HG02840 (cell line): ENCODE results near the gene FIGNL1.
A peak's percentile ranks its signal among the peaks of the same experiment; 100 is the strongest.
"Not testable (repeated sequence)": the region's sequence is repeated elsewhere in the genome, so short reads cannot be mapped to it uniquely, and the experiment has no call there.

Experiments used
- ATAC-seq: cut with Tn5 transposase; IDR thresholded peaks from one replicate; pipeline ENCODE4 v1.9.1; 2021; ENCODE audit warnings: mild to moderate bottlenecking, moderate library complexity, moderate number of reproducible peaks; ENCODE audit not compliant: unreplicated experiment, low FRiP score

Gene FIGNL1

DNA sequence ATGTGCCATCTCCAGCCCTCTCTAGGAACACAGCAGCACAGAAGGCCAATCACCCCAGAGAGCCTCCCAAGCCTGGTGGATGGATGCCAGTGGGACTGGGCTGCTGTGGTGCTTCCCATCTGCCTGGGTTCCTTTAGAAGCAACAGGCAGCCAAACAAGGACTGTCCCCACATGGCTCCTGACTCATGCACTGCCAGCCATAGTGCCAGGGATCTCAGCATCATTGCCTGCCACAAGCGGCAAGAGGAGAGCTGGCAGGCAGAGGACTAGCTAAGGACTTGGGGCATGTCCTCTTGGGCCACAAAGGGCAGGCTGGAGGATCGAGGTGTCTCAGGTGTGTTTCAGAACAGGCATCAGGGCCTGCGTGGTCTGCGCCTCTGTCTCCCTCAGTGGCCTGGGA is 23.4 kb upstream of the FIGNL1 start:
- no peak for ATAC-seq

DNA sequence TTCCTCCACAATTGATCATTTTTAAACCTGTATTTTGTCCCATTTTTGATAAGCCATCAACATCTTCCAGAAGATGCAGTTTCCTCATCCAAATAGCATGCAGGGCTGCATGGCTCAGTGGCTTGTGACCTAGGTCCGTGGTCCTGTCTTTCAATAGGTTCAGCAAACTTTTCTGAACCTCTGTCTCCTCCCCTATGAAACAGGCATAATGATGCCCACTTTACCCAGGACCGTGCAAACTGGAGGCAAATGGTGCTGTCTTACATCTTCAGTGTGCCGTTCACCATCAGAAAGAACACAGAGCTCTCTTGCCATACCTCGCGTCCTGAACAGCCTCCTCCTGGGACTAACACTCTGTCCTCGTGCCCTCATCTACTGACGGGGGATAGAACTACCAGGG is 22.3 kb upstream of the FIGNL1 start:
- no peak for ATAC-seq

DNA sequence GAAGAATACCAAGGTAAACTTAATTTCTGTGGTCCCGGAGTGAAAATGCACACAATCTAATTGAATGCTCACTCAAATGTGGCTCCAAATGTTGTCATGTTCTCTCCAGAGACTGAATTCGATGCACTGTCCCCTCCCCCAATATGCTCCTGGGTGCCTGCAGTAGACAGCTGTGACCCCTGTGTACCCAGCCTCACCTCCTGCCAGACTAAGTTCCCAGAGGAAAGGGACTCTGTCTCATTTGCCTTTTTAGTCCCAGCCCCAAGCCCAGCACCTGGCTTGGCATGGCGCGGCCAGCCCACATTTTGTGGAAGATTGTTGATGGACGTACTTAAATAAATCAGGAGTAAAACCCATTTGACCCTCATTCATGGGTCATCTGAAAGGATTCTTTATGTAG is 21.8 kb upstream of the FIGNL1 start:
- ATAC-seq = no peak

DNA sequence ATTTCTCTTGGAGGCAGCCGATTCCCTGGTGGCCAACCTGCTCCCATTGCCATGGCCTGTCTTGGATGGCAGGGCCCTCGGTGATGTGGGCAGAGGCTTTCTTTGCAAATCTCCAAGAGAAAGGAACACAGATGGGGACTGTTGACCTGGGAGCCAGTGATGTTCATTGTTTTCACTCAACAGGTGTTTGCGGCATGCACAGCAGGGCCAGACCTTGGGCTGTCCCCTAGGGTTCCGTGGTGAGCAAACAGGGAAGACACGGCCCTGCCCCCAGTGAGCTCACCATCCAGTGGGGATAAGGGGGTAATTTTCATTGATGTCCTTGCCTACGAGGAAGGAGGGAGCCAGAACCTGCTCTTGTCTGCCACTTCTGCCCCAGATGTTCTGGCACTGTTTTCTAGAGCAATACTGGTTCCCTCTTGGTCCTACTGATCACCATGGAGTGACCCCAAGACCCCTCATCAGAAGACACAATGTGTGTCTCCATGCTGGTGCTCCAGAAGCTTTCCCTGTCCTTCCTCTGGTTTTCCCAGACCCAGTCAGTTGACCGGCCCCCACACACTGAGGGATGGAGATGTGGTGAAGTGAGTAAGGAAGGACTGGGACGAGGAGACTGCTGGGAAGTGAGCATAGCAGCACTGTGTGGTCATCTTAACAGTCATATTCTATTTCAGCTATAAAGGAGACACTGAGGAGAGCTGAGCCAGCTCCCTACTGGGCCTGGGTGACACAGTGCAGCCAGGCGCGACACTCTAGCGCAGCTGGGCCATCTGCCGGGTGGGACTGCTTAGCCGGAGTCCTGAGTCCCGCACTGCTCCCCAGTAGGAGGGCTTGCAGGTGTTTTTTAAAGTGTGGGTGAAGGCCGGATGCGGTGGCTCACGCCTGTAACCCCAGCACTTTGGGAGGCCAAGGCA is 20.4 kb upstream of the FIGNL1 start:
- ATAC-seq = no peak

DNA sequence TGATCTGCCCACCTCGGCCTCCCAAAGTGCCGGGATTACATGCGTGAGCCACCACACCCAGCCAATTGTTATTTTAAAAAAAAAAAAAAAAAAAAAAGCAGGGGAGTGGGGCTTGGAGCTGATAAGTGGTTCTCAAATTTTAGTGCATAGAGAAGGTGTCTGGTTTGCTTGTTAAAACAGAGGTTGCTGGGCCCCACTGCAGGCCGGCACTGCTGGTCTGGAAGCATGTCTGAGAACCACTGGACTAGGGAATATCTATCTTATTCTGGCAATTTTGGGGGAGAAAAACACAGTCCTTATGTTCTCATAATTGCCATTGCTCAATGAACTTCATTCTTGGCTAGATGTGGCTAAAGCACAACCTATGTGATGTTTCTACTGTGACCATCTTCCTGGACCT is 19.0 kb upstream of the FIGNL1 start:
- no peak for ATAC-seq

DNA sequence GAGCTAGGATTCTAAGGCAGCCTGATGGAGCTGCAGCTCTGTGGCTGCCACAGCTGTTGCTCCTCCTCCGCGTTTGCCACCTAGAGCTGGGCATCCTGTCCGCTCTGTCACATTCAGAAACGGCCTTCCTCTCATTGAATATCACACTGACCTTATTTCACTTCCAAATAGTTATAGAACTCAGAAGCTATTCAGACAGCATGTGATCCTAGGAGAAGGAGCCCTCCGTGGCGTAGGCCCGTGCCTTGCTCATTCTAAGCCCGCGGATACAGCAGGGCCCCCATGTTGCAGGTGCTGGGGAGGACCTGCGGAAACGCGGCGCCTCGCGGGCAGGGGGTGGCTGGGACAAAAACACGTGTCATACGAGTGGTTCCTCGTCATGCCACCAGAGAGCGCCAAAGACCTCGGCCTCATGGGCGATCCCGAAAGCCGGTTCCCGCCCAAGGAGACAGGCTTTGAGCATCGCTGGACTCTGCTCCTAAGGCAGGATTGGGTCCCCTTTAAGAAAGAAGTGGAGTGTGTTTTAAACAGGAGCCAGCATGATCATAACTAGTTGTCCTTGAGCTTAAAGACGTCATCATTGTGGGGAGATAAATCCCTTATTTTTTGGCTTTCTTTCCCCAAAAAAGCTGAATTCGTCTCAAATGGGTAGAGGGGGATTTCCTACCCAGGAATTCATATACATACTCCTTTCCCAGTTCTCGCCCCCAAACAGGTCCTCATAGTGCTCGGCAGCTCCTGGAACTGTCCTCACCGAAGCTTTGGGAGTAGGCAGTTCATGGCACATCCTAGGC is 17.9 kb upstream of the FIGNL1 start:
- ATAC-seq = no peak

DNA sequence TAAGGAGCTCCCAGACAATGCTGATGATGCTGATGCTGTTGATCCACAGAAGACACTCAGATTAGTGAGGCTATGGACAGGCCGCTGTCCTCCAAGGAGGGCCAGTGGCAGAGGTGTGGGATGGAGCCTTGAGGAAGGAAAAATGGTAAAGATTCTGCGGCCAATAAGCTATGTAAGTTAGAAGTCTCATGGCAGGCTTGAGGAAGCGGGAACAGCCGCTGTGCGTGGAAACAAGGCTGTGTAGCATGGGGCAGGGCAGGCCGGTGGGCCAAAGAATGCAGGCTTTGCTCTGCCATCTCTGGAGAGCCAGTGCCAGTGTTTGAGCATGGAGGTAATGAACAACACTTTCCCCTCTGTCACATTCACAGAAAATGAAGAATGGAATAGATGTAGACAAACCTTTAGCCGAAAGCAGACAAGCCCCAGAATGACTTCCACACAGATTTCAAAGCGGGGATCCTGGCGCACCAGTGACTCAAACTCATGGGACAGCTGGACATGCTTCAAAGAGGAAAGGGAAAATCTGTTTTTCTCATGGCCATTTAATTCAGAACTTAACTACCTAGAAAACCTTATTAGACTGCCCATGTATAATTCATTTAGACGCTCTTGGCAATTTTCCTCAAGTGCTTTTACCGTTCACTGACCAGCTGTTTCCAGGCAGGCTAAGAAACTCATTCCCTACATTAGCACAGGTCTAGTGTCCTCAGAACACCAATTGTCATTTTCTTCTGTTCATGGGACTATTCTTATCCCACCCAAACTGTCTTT is 16.9 kb upstream of the FIGNL1 start:
- no peak for ATAC-seq

DNA sequence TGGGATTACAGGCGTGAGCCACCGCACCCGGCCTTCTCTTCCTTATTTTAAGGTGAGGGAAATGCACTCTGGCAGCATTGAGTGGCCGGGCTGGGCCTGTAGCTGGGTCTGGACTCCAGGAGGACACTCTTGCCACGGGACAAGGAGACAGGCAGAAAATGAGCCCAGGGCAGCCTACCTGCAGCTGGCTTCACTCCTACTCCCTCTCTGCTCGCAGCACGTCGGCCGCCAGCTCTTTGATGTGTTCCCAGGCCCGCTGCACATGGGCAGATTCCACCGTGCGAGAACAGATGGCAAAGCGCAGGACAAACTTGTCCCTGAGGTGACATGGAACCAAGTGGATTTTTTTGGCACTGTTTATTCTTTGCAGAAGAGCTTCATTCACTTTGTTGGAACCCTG is 12.9 kb upstream of the FIGNL1 start:
- no peak for ATAC-seq

DNA sequence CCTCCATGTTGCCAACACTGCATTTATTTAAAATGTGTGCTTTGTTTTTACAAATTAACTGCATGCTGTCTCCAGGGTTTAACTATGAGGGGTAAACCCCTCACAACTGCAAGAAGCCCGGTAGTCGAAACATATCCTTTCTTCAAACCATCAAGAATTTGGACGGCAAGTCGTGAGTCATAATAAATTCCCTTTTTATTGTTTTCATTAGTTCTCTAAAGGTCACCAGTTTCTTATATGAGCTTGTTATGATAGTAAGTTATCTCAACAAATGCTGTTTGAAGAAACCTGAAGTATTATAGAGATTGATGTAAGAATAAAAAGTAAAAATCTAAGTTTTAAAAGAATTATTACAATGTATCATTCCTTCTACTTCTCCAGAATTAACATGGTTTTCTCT is 12.2 kb upstream of the FIGNL1 start:
- no peak for ATAC-seq

DNA sequence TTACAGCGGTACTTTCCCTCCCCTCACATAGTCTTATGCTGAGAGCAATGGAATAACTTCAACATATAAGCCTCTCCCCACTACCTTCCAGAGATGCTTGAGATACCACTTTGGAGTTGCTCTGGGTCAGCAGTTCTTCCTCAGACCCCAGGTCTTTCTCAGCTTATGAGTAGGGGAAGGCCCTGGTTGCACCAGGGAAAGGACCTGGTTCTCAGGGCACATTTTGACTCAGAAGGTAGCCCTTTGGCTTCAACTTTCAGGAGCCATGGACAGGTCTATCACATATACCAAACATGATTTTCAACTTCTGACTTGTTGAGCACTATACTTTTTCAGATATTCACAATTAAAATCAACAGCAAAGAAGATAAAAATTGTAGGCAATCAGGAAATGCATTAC is 11.5 kb upstream of the FIGNL1 start:
- ATAC-seq = no peak

DNA sequence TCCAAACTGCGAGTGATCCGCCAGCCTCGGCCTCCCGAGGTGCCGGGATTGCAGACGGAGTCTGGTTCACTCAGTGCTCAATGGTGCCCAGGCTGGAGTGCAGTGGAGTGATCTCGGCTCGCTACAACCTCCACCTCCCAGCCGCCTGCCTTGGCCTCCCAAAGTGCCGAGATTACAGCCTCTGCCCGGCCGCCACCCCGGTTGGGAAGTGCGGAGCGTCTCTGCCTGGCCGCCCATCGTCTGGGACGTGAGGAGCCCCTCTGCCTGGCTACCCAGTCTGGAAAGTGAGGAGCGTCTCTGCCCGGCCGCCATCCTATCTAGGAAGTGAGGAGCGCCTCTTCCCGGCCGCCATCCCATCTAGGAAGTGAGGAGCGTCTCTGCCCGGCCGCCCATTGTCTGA is 9.0 kb upstream of the FIGNL1 start:
- not testable (repeated sequence) for ATAC-seq

DNA sequence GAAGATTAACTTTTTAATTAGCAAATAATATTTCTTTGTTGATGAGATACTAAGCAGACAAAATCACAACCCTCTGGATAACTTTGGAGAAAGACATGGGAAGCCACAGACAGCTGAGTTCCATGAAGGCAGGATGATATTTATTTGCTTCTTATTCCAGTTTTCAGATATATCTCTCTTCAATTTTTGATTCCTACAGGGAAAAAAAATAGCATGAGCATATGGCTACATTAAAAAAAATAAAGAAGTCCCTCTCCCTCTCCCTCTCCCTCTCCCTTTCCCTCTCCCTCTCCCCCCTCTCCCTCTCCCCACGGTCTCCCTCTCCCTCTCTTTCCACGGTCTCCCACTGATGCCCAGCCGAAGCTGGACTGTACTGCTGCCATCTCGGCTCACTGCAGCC is 8.5 kb upstream of the FIGNL1 start:
- ATAC-seq = not testable (repeated sequence)

DNA sequence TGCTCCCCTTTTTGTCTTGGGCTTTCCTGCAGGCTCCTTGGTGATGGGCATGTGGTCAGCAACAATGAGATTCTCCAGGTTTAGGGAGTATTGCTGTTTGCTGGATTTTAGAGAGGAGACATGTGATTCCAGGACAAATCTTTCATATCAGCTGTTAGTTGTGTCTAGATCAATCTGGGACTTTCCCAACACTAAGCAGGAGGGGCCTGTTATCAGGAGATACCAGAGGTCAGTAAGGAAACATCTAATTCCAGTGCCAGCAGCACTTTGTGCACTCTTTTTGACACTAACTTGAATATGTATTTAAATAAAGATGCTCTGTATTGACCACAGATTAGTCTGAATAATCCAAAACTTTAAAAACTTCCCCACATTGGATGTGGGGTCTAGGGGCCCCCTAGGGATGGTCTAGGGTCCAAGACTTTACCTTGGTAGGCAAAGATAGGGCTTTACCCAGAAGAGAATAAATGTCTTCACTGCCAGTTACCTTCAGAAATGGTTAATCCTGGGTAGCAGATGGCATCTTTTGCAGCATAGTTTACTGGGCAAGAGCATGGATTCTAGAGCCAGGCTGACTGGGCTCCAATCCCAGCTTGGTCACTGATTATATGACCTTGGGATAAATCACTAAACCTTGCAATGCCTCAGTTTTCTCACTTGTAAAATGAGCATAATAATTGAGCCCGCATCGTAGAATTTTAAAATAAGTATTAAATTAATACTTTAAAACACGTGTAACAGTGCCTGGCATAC is 6.4 kb upstream of the FIGNL1 start:
- no peak for ATAC-seq

DNA sequence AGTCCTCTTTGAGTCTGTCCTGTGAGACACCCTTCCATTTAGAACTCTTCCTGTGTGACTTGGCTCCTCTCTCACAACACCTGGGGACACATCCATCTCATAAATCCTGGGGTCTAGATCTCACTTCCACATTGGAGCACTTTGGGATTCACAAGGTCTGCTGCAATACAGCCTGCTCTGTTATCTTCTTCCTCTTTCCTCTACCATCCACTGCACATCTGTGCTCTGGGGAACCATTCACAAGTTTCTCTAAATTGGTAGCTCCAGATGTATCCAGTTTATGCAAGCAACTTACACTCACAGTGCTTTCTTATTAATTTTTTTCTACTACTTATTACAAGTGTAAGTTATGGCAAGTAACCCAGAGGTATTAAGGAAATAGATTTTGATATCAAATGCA is 5.5 kb upstream of the FIGNL1 start:
- no peak for ATAC-seq

DNA sequence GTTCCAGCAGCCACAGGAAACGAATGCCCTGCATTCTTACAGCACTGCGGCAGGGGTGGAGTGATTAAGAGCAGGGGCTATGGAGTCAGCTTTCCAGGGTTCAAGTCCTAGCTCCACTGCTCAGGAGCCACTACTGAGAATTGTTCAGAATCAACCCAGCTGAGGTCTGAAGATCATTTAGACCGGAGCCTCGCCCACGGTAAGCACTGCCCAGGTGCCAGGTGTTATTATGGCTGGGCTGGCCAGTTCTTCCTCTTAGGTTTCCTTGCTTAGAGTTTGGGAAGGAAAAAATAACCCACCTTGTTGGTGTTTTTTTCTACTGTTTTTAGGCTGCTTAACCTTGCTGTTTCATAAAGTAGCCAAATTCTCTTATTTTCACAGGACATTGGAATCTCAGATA is 4.8 kb upstream of the FIGNL1 start:
- no peak for ATAC-seq

DNA sequence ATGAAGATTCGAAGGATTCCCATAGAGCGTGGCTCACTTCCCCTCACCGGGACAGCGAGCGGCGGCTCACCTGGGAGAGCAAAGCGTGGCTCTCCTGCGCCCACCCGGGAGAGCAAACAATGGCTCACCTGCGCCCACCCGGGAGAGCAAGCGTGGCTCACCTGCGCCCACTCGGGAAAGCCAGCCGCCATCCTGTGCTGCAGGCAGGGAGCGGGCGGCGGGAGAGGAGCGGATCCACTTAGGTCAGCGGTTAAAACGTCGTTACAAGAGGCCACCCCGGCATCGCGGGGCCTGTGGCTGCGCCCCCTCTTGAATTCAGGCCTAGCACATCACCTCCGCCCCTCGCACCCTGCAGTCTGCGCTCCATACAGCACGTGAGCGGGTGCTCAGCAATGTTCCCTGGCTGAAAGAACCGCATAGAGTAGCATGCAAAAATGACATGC is 461 bp upstream of the FIGNL1 start:
- ATAC-seq = peak; percentile 39

DNA sequence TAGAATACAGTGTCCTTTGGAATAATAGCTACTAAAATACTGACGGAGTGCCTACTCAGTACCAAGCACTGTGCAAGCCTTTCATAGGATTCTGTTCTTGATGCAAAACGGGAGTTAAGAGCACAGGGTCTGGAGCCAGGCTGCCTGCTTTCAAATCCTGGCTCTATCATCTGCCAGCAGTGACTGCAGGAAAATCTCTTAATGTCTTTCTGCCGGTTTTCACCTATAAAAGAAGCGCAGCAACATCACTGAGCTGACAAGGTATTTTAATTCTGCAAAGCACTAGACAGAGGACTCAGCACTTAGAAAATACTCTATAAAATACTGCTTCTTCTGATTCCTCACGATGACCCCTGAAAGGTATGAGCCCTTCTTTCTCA is 659 bp downstream of the FIGNL1 start:
- ATAC-seq = no peak

DNA sequence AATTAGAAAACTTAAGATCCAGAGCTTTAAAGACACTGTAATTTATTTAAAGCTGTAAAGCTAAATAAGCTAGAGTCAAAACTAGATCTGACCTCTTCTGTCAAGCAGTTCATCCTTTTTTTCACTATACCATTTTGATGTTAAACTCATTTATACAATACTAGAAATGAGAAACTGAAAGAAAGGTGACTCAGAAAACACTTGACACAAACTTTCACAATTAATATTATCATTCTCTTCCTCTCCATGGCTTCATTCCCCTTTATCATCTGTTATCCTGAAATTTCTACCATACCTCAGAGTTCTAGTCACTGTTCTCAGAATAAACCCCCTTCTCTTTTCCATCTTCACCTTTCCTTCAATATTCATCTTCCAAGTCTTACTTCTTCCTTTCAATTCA is 1.3 kb downstream of the FIGNL1 start:
- peak; percentile 35 for ATAC-seq

DNA sequence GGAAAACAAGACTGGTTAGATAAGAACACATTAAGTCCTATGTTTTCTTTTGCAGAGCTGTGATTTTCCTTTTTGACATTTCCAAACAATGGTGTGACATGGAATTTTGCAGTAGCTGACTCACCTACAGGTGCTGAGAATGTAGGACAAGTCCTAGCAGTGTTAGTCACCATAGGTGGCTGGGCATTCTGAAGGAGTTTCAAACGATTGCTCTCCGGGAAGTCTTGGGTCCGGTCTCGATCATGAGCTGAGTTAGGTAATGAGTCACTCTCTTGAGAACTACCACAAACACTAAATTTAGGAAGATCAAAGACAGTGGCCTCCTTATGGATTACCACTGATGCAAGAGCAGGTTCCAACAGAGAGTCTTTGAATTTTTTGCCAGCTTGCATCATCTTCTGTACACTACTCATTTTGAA is 3.6 kb downstream of the FIGNL1 start:
- ATAC-seq = no peak

DNA sequence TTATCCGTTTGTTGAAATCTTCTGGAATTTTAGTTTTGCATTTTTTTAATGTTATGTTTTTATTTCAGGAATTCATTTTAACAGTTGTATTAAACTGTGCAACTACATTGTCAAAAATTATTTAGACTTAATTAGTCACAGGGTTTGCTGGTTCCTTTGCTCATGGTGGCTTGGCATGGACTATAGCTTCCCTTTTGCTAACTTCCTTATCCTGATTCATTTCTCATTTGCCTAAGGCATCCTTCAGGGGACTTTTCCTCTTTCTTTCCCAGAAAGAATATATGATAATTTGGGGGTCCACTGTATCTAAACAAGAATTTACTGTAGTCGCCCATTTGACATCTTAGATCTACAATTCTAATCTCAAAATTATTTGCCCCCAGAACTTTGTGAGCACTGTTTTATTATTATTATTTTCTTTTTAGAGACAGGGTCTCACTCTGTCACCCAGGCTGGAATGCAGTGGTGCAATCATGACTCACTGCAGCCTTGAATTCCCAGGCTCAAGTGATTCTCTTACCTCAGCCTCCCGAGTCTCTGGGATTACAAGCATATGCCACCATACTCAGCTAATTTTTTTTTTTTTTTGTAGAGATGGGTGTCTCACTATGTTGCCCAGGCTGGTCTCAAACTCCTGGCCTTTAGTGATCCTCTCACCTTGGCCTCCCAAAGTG is 13.9 kb downstream of the FIGNL1 start:
- ATAC-seq = no peak
